Liver (tissue), 3 donors: ENCODE data around the gene GRIN3B.

ENCODE experiments used
- CTCF ChIP-seq: fragments of 150-350 bp; IDR thresholded peaks from 2 replicates; pipeline ENCODE4 v1.5.1; 2017; ENCODE audit warnings: improper control_type of control experiment, low read depth, low read length; ENCODE audit not compliant: missing input control
- GABPA ChIP-seq, 2 donors: IDR thresholded peaks in 1 of 2; conservative IDR thresholded peaks in 1 of 2; 2 replicates each; pipeline ENCODE4 v1.6.1; 2016; ENCODE audit warnings: antibody characterized with exemption in 2 of 2, mild to moderate bottlenecking in 1 of 2, moderate library complexity in 1 of 2
- JUND ChIP-seq, 2 donors: IDR thresholded peaks; 2 replicates each; pipeline ENCODE4 v1.6.1; 2016; ENCODE audit warnings: antibody characterized with exemption in 2 of 2
- MAX ChIP-seq: IDR thresholded peaks from 2 replicates; pipeline ENCODE4 v1.6.1; 2016; ENCODE audit warnings: antibody characterized with exemption
- NR2F2 ChIP-seq: IDR thresholded peaks from 2 replicates; pipeline ENCODE4 v1.6.1; 2016; ENCODE audit warnings: antibody characterized with exemption
- RAD21 ChIP-seq, 2 donors: IDR thresholded peaks; 2 replicates each; pipeline ENCODE4 v1.6.1; 2016; ENCODE audit warnings: antibody characterized with exemption in 2 of 2, mild to moderate bottlenecking in 2 of 2
- SP1 ChIP-seq: IDR thresholded peaks from 2 replicates; pipeline ENCODE4 v1.6.1; 2018; ENCODE audit warnings: antibody characterized with exemption, mild to moderate bottlenecking
- TAF1 ChIP-seq: conservative IDR thresholded peaks from 2 replicates; pipeline ENCODE4 v1.6.1; 2016; ENCODE audit warnings: antibody characterized with exemption, mild to moderate bottlenecking
- YY1 ChIP-seq: IDR thresholded peaks from 2 replicates; pipeline ENCODE4 v1.6.1; 2016; ENCODE audit warnings: antibody characterized with exemption, mild to moderate bottlenecking
- donor health status: healthy.
- donor health status: healthy.

- no peak for TF ChIP-seq CTCF
- no peak for TF ChIP-seq YY1
- TF ChIP-seq RAD21 (IDR thresholded peaks at IDR 0.05): no peak
- no peak for TF ChIP-seq TAF1
- TF ChIP-seq NR2F2: no peak
- TF ChIP-seq GABPA (IDR thresholded peaks at IDR 0.05 in 1 of 2, conservative IDR thresholded peaks at IDR 0.05 in 1 of 2): no peak
- no peak for TF ChIP-seq SP1
- no peak for TF ChIP-seq JUND (IDR thresholded peaks at IDR 0.05)
- TF ChIP-seq MAX: no peak
Measured at GRCh38 chr19:1025960-1026782, 26.0 kb downstream of the GRIN3B start, which contains the start of gene CNN2.
